HG03108 (cell line): ENCODE measurements around the gene SRRD.
"Not testable (repeated sequence)": the region's sequence is repeated elsewhere in the genome, so short reads cannot be mapped to it uniquely, and the experiment has no call there.

Experiments used
- ATAC-seq: cut with Tn5 transposase; IDR thresholded peaks from one replicate; pipeline ENCODE4 v1.9.1; 2021; ENCODE audit warnings: moderate library complexity; ENCODE audit not compliant: unreplicated experiment

SRRD gene, protein sequence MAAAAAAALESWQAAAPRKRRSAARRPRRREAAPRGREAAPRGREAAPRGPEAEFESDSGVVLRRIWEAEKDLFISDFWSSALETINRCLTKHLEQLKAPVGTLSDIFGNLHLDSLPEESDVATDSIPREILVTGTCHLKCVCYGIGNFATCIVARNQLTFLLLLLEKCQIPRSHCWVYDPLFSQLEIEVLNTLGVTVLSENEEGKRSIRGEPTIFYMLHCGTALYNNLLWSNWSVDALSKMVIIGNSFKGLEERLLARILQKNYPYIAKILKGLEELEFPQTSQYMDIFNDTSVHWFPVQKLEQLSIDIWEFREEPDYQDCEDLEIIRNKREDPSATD

GRCh38 chr22:26483439-26484359, at the start of gene SRRD, which contains the start of gene HPS4:
TSS of gene SRRD (plus strand) at chr22:26483877. CDS start at chr22:26483891, 14 bp downstream.
TSS of gene HPS4 (minus strand) at chr22:26483783. CDS start at chr22:26481762, 2,021 bp downstream.
- peak; percentile 45 for ATAC-seq

DNA sequence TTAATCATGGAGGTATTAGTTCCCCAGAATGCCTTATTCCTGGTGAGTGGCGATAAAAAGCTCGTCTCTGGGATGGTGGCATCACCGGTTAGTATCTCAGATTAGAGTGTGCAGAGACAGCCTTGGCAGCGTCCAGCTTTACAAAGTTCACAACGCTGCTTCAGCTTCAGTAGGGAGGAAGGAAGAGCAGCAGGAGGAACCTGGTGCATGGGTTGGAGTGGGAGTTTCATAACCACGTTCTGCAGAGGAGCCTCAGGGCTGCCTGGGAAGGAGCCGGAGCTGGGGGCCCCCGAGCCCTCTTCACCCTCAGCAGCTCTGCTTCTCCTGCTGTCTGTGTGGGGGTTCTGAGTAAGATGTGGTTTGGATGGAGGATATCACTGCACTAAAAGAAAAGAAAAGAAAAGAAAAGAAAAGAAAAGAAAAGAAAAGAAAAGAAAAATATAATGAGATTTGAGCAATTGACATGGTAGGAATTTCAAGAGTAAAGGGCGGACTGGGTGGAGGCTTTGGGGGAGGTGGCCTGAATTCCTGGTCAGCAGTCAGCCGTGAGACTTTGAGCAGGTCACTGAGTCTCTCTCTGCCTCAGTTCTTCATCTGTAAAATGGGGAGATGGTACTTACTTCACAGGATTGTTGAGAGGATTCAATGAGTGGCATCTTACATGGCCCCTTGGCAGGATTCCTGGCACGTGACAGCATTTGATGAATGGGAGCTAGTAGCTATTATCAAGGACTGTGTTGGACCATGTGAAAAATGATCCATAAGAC, 48.2 kb upstream of the SRRD start:
- no peak for ATAC-seq

GRCh38 chr22:26436903-26437515, 46.7 kb upstream of the SRRD start:
- ATAC-seq = no peak

DNA sequence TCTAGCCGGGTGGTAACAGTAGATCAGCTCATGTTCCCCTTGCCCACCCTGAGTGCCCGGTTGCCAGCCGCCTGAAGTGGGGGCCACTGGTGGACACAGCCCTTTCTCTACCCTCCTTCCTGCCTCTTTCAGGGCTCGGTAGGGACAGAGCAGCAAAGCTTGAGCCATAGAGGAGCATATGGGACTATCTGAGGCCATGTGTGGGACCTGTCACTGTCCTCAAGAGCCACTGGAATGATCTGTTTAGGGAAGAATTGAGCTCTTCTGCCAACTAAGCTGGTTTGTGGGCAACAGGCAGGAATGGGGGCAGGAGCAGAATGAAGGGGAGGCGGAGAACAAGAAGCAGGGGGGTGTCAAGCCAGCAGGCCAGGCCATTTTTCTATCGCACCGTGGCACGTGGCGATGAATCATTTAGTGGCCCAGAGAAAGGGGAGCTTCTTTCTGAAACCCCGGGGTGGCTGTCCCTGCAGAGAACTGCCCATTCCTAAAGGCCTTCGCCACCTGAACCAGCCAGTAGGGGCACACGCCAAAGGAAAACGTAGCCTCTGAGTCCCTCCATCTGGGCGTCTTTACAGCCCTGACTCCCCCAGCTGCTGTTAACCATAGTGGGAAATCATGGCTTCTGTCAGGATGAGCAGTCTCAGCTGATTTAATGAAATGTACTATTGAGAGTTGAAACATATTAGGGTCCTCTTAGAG, 45.8 kb upstream of the SRRD start:
- no peak for ATAC-seq

DNA sequence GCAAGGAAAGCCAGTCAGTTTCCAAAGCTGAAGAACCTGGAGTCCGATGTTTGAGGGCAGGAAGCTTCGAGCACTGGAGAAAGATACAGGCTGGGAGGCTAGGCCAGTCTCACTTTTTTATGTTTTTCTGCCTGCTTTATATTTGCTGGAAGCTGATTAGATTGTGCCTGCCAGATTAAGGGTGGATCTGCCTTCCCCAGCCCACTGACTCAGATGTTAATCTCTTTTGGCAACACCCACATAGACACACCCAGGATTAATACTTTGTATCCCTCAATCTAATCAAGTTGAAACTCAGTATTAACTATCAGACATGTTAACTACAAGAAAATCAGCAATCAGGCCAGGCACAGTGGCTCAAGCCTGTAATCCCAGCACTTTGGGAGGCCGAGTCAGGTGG, 44.9 kb upstream of the SRRD start:
- not testable (repeated sequence) for ATAC-seq

DNA sequence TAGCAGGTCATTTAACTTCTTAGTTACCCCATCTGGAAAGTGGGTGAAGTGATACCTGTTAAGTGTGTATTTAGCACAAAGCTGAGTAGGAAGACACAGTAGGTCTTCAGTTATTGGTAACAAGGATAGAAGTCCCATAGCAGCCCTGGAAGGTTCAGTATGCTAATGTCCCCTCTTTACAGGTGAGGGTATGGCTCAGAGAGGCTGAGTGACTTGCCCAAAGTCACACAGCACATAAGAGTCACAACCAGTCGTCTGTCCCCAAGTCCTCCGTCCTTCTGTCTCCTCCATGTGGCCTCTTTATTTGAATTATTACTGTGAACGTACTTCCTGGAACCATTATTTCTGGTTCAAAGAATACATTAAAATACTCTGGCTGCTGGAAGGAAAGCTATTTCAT, 44.1 kb upstream of the SRRD start:
- ATAC-seq = no peak

DNA sequence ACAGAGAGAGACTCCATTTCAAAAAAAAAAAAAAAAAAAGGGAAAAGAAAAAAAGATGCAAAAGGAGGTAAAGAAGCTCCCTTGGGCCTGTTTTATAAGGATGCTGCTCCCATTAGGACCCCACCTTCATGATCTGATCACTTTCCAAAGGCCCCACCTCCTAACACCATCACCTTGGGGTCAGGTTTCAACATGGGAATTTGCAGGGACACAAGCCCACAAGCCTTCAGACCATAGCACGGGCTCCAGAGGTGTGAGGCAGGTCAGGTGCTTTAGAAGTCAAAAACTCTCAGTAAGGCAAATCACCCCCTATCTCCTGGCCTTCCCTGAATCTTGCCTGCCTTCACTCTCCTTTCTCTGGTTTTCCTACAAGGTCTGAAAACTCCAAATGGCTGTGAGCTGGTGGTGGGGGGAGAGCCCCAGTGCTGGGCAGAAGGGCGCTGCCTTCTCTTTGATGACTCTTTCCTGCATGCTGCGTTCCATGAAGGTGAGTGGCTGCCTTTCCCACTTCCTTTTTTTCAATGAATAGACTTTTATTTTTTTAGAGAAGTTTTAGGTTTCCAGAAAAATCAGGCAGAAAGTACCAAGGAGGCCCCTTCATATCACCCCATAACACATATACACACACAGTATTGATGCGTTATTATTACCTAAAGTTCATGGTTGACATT, 41.5 kb upstream of the SRRD start:
- no peak for ATAC-seq

DNA sequence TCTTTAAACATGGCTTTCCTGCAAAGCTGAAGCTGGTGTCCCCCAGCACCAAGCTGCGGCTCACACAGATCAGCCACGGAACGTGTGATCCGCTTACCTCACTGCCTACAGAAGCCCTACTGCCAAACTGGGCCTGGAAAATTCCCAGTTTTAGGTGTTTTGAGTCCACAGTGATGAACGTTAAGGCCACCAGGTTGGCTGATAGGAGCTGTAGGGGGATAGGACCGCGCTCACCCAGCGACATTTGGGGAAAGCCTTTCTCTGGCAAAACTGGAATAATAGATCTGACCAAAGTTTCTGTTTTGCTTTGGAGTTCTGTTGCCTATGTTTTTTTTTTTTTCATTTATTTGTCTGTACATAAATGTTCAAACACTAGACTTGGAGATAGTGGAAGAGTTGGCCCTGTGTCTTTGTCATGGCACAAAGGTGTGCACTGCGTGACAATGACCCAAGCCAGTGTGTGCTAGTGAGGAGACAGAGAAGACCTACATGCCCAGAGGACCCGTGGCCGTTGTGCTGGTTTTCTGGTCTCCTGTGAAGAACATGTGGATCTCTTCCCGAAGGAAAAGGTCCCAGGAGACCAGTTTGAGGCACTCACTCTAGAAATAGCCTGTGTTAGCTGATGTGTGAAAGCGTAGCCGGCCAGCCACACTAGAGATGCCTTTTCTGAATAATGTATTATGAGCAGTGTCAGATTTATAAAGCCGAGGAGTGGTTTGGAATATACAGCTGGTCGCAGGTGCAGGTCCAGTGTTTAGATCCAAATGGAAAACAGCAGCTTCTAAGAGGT, 39.6 kb upstream of the SRRD start:
- no peak for ATAC-seq

GRCh38 chr22:26444777-26445176, 38.9 kb upstream of the SRRD start:
- ATAC-seq = no peak

GRCh38 chr22:26445577-26446275, 38.0 kb upstream of the SRRD start:
- no peak for ATAC-seq

DNA sequence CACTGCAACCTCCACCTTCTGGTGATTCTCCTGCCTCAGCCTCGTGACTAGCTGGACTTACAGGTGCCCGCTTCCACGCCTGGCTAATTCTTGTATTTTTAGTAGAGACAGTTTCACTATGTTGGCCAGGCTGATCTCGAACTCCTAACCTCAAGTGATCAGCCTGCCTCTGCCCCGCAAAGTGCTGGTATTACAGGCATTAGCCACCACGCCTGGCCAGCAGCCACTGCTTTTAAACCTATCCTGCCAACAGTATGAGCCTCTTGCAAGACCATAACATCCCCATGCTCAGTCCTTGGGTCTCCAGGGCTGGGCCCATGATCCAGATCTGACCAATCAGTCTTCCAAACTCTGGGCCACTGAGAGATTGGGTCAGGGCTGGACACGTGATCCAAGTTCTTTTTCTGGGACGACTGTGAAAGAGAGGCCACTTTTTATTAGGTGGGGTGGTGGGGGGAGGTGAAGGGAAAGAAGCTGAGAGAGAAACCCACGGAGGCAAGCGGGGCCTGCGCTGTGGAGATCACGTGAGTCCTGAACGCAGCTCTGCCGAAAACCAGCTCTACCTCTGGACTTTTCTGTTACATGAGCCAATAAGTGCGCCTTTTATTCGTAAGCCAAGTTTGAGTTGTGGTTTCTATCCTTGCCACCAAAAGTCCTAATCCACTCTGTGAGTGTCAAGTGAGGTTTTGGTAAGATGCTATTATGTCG, 36.7 kb upstream of the SRRD start:
- no peak for ATAC-seq

- no peak for ATAC-seq
Observed at GRCh38 chr22:26447584-26448329, 35.9 kb upstream of the SRRD start.

- no peak for ATAC-seq
Observed at GRCh38 chr22:26448334-26448733, 35.3 kb upstream of the SRRD start.

DNA sequence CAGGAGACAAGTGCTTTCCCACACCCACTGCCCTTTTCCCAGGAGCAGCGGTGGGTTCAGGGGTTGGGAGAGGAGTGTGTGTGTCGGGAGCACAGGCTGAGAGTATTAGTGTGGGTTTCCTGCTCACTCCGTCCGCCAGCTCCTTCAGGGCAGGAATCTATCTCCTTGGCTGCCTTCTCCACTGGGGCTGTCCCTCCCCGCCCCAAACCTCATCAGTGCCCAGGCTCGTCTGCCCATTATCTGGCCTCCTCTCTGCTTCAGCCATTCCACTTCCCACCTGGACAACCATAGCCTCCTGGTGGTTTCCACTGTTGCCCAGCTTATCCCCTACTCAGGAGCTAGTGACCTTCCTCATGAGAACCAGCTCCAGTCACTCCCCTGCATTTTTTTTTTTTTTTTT, 34.7 kb upstream of the SRRD start:
- no peak for ATAC-seq

DNA sequence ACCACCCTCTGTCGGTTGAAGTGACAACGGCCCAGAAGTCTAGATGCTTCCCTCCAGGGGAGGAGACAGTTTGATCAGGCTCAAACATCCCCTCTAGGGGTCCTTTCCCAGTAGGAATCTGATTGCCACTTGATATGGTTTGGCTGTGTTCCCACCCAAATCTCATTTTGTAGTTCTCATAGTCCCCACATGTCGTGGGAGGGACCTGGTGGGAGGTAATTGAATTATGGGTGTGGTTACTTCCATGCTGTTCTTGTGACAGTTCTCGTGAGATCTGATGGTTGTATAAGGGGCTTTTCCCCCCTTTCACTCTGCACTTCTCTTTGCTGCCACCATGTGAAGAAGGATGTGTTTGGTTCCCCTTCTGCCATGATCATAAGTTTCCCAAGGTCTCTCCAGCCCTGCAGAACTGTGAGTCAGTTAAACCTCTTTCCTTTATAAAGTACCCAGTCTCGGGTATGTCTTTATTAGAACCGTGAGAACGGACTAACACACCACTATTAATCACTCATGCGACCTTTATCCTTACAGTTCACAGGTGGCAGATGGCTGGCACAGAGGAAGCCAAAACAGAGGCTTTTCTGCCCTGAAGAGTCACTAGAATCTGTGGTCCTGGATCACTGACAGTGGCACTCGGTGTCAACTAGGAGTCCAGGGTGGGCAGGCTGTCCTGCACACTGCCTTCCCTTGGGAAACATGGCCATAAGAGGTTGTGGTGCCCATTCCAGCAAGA, 33.1 kb upstream of the SRRD start:
- ATAC-seq = no peak
